ENCODE data around the gene KCNJ2. TPM values are rescaled to one million over a fixed set of nuclear protein-coding genes. Genes with fewer than 3 reads are reported as not detected.

KCNJ2 gene
- 1 to 10 TPM; 3.4 to 5.5 (median 4.5) TPM for polyA plus RNA-seq (ENCODE audit: insufficient read depth in 1 of 5, insufficient read length in 5 of 5, low replicate concordance in 1 of 5)
- long read RNA-seq, donor 1, full-length matches to known transcripts = 3 of 3 reads
- long read RNA-seq, donor 1, partial matches to known transcripts = 0 of 3 reads
- long read RNA-seq, donor 1, other reads (novel, unspliced or antisense) = 0 of 3 reads
- long read RNA-seq, donor 2, full-length matches to known transcripts = 1 of 1 reads
- long read RNA-seq, donor 2, partial matches to known transcripts = 0 of 1 reads
- long read RNA-seq, donor 2, other reads (novel, unspliced or antisense) = 0 of 1 reads
- long read RNA-seq, donor 3 = 0 reads
- long read RNA-seq, donor 4 = 0 reads
- long read RNA-seq, donor 5, partial matches to known transcripts = 0 of 1 reads
- long read RNA-seq, donor 5, other reads (novel, unspliced or antisense) = 0 of 1 reads
- long read RNA-seq, donor 6, full-length matches to known transcripts = 2 of 2 reads
- long read RNA-seq, donor 6, partial matches to known transcripts = 0 of 2 reads
- long read RNA-seq, donor 6, other reads (novel, unspliced or antisense) = 0 of 2 reads
- long read RNA-seq, donor 7 = 0 reads
- long read RNA-seq, donor 8 = 0 reads

DNA sequence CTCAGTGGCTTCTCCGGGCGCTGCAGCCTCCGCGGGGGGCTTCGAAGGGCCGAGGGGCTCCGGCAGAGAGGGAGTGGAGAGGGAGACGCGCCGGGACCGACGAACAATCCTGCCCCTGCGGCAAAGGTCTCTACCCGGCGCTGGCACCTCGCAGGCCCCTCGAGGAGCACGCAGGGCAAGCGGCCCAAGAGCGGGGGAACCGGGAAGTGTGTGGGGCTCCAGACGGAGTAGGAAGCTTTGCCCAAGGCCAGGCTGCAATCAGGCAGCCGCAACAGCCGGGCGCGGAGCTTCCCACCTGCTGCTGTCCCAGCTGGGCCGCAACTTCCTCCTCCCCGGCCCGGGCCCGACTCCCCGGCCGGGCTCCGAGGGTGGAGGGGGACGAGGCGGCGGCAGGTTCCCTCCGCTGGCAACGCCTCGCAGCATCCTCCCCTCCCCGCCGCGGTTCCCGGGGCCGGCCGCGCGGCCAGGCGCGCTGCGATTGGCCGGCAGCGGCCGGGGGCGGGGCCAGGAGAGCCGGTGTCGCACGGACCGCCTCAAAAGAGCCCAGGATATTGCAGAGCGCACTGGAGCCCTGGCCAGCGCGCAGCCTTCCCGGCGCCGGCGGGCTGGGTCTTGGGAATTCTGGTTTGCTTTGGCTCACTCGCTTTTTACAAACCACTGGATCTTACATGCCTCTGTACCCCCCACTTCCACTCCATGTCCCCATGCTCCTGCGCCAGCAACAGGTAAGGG lies at the start of gene KCNJ2:
TSS of gene KCNJ2 (plus strand) at position 556 of the 732 bp plus-strand sequence. CDS start 5,508 bp downstream, outside the sequence.
- DNase-seq = peak; percentile 80 to 83

GRCh38 chr17:70119545-70119944 lies 49.8 kb upstream of the KCNJ2 start:
- DNase-seq = no peak

DNA sequence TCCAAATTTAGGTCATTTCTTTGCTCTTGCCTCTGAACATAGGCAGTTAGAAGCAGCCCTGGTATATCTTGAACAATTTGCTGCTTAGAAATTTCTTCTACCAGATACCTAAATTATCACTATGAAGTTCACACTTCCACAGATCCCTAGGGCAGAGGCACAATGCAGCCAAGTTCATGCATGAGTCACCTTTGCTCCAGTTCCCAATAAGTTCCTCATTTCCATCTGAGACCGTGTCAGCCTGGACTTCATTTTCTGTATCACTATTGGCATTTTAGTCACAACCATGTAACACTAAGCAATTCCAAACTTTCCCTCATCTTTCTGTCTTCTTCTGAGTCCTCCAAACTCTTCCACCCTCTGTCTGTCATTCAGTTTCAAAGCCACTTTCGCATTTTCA lies 49.3 kb upstream of the KCNJ2 start:
- no peak for DNase-seq

- DNase-seq = no peak
Observed at GRCh38 chr17:70120425-70120824, 48.9 kb upstream of the KCNJ2 start.

DNA sequence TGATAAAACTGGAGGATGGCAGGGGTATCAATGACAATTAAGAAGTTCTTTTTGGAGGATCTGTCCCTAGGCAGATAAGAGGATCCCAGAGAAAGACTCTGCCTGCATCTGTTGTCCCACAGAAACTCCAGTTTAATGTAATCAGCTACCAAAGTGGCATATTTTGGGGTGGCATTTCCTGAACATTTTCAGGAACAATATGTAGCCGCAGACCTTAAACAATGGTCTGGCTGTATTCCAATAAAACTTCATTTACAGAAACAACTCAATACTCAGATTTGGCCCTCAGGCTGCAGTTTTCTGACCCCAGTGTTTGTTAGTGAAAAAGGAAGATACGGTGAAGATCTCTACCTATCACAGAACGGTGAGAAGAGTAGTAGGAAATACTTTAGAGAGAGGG lies 48.2 kb upstream of the KCNJ2 start:
- no peak for DNase-seq

GRCh38 chr17:70123193-70123592 lies 46.1 kb upstream of the KCNJ2 start:
- no peak for DNase-seq

- DNase-seq = no peak
Observed at GRCh38 chr17:70124723-70125122, 44.6 kb upstream of the KCNJ2 start.

DNA sequence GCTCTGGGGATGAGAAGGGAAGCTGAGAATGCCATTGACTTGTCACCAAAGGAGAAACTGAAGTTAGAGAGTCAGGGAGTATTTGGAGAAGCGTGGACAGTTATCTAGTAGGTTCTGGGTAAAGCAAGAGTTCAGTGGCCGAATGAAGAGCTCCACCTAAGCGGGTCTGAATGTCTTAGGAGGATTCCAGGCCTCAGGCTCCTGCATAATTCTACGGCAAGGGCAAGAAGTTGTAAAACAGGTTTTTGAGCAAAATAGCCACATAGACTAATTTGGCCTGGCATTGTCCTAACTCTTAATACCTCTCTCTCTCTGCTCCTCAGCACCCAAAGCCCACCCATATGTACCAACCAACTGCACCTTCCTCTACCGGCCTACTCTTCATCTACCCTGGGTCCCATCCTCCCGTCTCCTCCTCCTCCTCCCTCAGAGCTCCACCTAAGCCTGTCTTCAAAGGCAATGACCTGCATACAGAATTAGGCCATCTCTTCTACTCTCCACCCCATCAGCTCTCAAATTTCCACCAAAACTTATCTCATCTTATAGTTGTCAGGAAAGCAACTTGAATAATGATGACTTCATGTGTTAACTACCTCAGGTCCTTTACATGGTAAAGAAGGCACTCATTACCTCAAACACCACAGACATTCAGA lies 42.0 kb upstream of the KCNJ2 start:
- no peak for DNase-seq

- DNase-seq = no peak
Observed at GRCh38 chr17:70128727-70129238, 40.5 kb upstream of the KCNJ2 start.

DNA sequence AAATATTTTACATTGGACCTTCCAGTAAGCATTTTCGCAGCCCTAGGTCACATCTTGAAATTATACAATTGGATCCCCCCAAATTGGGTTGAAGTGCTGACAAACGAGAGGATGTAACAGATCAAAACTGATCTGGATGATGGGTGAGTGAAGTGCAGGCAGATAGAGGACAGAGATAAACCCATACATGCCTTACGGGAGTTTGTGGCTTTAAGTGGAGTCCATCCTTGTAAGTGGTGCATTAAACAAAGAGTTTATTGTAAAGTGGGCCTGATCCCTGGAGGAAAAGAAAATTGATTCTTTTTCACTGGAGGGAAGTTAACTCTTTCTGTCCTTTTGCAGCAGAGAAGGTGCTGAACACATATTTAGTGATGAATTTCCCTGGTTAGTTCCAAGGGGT lies 39.0 kb upstream of the KCNJ2 start:
- no peak for DNase-seq

GRCh38 chr17:70132505-70132904 lies 36.8 kb upstream of the KCNJ2 start:
- no peak for DNase-seq

DNA sequence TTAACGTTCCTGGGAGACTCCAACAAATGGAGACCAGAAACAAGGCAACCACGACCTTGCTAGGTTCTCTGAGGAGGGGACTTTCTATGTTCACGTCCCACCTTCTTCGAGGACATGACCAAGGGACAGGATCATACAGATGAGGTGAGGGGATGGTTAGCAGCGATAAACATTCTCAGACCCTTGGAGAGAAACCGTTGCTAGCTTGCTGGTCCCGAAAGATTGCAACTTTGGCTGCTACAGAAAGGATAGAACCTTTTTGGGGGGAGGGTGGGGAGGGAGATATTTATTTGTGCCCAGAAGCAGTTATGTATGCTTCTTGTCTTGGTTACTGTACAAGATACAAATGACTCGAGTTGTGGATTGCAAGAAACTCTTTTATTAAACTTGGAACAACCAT lies 35.3 kb upstream of the KCNJ2 start:
- no peak for DNase-seq

- DNase-seq = no peak
Observed at GRCh38 chr17:70134777-70135176, 34.6 kb upstream of the KCNJ2 start.

DNA sequence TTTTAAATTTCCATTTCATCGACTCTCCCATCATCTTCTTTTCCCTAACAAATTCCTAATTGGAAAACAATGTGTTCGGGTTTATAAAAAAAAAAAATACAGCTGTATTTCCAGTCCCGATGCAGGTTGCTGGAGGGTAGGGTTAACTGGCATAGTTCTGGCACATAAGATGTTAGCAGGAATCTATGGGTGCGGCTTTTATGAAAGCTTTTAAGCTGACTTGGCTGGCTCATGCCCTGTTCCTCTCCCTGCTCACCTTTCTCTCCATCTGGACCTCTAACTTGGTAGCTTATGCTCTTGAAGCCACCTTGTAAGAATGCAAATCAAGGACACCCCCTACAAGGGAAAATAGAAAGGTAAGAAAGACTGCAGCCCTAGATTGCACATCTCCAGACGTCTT lies 33.2 kb upstream of the KCNJ2 start:
- DNase-seq = no peak

GRCh38 chr17:70137451-70138230 lies 31.7 kb upstream of the KCNJ2 start:
- peak; percentile 37 to 44 for DNase-seq

DNA sequence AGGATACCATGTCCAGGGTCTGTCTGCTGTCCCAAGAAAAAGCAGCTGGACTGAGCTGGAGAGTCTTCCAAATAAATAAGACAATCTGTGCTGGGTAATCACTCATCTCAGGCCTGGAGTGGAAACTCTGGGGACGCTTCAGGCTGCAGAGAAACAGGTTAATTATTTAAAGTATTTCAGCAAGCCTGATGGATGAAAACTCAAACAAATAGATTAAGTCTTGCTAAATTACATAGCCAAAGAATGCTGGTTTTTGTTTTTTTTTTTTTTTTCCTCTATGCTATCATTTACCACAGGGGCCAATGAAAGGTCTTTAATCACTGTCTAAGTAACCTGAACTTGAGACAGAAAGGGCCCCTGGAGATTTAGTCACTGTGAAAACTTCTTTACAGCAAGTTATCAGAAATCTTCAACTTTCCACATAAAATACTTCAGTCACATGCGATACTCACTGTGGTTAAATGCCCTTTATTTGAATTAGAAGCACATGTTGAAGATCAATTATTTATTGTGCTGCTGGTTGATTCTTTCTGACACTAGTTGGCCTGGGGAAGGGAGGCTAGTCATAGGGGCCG lies 31.0 kb upstream of the KCNJ2 start:
- DNase-seq = peak in 1 of 2 donors; percentile 6

DNA sequence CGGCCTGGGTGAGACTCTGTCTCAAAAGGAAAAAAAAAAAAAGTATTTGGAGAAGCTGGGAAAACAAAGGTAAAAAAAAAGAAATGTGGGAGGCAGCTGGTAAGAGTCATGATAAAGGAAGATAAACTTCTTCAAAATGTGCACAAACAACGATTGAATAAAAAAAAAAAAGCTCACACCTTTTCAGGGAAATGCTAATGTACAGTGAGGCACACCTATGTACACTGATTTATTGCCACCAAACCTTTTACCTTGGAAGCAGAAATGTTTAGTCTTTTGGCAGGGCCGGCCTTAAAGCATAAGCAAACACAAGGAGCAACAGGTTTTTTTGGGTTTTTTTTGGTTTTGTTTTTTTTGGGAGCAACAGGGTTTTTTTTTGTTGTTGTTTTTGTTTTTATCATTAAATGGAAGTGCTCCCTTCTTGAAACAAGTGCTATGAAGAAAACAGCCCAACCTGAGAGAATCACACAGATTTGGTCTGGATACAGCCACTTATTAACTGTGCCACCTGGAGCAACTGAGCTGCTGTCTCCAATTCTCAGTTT lies 29.8 kb upstream of the KCNJ2 start:
- no peak for DNase-seq

DNA sequence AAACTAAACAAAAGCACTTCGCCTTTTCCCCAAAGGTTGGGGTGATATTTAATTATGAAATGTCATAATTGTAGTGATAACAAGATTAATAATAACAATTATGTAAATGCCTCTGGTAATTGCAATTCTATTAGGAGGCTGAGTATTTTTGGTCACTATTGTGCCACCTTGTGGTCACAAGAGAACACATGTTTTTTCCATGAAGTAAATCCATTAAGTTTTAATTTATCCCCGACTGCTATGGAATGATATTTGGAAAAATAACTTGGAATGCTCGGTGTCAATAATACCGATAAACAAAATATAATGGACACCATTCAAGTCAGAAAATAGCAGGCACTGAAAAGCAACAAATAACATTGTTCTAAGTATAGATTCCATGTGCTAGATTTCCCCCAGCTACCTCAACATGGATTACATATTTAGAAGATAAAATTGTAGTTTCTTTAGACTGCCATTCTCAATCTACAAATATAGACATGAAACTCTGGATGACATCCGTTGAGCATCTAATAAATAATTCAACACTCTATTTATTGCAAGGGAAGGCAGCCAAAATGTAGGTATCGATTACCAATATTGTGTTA lies 25.0 kb upstream of the KCNJ2 start:
- peak; percentile 27 to 32 for DNase-seq

DNA sequence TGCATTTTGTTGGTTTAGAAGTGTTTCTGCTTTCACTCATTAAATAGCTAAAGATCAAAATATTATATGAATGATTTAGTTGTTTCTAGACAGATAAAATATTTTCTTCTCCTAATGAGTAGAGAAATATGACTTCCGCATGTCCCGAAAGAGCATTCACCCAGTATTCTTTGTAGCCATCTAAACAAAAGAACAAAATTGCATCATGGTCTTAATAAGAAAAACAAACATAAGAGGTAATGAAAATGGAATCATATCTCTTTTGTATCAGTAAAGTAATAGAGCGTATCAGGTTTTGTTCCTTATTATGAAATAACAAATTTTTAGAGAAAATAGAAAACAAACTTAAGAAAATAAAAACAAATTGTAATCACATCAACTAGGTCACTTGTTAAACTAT lies 16.1 kb upstream of the KCNJ2 start:
- DNase-seq = no peak

DNA sequence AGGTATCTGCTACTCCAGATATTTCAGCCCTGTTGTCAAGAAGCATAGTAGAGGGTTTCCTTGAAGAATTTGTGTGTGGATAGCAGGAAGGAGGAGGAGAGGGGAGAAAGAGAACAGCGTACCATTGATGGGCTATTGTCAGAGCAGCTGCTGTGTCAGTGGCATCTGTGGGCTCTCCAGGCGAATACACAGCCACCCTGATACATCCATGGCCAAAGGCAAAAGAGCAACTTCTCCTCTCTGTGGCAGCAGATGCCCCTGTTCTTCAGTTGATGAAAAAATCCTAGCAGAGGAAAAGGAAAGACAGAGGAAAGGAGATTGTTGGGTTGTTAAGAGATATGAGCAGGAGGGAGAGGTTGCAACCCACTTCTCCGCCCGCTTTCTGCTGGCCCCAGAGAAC lies 12.2 kb upstream of the KCNJ2 start:
- DNase-seq = no peak

Measured in right lung (tissue), 10 donors.